Measurements from ENCODE around the gene CSNK1E. TPM values are rescaled to one million over a fixed set of nuclear protein-coding genes. Genes with fewer than 3 reads are reported as not detected.
A peak's percentile ranks its signal among the peaks of the same experiment; 100 is the strongest.
"Not testable (repeated sequence)": the region's sequence is repeated elsewhere in the genome, so short reads cannot be mapped to it uniquely, and the experiment has no call there.

Gene CSNK1E
- 62.5 and 101 TPM in 2 replicates for total RNA-seq

DNA sequence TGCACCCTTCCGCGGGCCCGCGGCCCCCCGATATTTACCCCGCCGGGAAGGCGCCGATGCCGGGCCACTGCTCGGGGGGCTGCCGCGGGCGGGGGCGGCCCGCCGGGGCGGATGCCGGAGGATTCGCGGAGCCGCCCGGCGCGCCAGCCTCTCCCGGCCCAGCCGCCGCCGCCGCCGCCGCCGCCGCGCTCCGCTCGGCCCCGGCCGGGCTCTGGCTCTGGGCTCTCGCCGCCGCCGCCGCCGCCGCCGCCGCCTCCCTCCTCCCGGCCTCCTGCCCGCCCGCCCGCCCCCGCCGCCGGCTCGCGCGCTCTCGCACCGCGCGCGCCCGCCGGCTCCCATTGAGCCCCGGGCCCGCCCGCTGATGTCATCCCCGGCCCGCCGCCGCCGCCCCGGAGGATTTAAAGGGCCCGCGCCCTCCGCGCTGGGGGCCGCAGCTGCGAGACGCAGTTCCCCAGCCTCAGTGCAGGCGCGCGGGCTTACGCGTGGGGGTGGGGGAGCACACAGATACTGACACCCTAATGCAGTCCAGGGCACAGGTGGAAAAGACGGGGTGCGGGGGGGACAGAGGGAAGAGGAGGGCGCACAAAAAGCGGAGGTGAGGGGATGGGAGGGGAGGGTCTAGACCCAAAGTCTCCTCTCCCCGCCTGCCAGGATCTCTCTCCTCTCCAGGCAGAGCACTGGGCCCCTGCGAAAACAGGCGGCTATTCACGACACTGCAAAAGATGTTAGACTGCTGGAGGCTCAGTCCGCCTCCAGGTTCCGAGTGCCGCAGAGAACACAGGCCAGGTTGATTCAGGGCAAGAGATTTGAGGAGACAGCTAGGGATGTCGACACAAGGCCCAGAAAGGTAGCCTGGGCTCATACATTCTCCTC is at the start of gene CSNK1E:
TSS of gene CSNK1E (minus strand) at position 312 of the 873 bp plus-strand sequence. CDS start 3,276 bp downstream, outside the sequence.
- DNase-seq (ENCODE audit: low read depth in 2 of 2), result peak; percentile 62 to 75

GRCh38 chr22:38365829-38366228 is 48.6 kb upstream of the CSNK1E start:
- DNase-seq (ENCODE audit: low read depth in 2 of 2), result not testable (repeated sequence)

- DNase-seq (ENCODE audit: low read depth in 2 of 2), result not testable (repeated sequence)
Observed at GRCh38 chr22:38365174-38365573, 47.9 kb upstream of the CSNK1E start.

- not testable (repeated sequence) for DNase-seq (ENCODE audit: low read depth in 2 of 2)
Observed at GRCh38 chr22:38360560-38360959, 43.3 kb upstream of the CSNK1E start.

DNA sequence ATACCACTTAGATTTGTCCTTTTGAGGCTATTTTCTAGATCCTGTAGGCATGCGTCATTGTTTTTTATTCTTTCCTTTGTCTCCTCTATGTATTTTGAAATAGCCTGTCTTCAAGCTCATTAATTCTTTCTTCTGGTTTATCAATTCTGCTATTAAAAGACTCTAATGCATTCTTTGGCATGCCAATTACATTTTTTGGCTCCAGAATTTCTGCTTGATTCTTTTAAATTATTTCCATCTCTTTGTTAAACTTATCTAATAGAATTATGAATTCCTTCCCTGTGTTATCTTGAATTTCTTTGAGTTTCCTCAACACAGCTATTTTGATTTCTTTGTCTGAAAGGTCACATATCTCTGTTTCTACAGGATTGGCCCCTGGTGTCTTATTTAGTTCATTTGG is 42.6 kb upstream of the CSNK1E start:
- not testable (repeated sequence) for DNase-seq (ENCODE audit: low read depth in 2 of 2)

GRCh38 chr22:38357971-38358370 is 40.7 kb upstream of the CSNK1E start:
- not testable (repeated sequence) for DNase-seq (ENCODE audit: low read depth in 2 of 2)

DNA sequence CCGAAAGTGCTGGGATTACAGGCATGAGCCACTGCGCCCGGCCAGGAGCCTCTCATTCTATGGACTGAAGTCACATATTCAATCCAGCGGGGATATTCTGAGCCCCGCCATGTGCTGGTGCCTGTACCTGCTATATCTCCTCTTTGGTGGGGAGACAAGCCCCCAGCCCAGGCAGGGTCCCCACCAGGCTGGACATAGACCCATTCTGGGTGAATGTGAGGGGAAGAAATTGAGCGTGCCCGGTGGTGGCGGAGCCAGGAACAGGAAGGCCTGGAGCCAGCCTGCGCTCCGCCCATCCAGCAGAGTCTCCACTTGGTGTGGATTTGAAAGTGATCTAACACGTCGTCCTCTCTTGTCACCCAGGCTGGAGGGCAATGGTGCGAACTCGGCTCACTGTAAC is 38.0 kb upstream of the CSNK1E start:
- no peak for DNase-seq (ENCODE audit: low read depth in 2 of 2)

GRCh38 chr22:38353701-38354100 is 36.5 kb upstream of the CSNK1E start:
- no peak for DNase-seq (ENCODE audit: low read depth in 2 of 2)

DNA sequence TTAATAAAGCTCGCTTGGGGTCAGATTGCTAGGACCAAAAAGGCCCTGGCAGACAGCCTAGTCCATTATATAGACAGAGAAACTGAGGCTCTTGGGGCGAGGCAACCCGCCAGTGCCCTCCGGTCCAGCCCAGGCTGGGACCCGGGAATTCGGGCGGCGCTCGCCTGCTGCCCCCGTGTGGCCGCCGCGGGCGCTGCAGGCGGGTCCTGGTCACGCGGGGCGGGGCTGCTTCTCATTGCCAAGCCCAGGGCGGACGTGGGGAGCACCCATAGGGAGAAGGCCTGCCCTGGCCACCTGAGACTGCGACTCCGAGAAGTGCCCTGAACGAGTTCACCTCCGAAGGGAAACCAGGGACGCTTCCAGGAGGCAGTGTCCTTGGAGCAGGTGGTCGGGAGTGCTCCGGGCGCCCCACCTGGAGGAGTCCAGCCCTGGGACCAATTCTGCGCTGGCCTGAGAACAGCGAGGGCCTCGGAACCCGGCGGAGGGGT is 36.0 kb upstream of the CSNK1E start:
- peak; percentile 50 to 60 for DNase-seq (ENCODE audit: low read depth in 2 of 2)

DNA sequence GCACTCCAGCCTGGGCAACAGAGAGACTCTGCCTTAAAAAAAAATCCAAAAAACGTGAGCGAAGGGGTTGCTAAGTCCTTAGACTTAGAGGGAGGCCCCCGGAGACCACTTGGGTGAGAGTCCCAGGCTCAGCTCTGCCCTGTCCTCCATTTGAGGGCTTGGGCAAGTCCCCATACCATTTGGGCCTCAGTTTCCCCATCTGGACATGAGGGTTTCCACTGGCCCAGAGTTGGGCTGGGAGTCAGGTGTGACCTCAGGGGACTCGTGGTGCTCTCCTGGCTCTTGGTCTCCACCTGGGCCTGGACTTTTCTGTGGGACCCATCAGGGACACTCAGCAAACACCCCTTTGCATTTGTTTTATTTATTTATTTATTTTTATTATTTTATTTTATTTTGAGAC is 35.2 kb upstream of the CSNK1E start:
- DNase-seq (ENCODE audit: low read depth in 2 of 2), result no peak

GRCh38 chr22:38350444-38351359 is 33.5 kb upstream of the CSNK1E start:
- no peak for DNase-seq (ENCODE audit: low read depth in 2 of 2)

DNA sequence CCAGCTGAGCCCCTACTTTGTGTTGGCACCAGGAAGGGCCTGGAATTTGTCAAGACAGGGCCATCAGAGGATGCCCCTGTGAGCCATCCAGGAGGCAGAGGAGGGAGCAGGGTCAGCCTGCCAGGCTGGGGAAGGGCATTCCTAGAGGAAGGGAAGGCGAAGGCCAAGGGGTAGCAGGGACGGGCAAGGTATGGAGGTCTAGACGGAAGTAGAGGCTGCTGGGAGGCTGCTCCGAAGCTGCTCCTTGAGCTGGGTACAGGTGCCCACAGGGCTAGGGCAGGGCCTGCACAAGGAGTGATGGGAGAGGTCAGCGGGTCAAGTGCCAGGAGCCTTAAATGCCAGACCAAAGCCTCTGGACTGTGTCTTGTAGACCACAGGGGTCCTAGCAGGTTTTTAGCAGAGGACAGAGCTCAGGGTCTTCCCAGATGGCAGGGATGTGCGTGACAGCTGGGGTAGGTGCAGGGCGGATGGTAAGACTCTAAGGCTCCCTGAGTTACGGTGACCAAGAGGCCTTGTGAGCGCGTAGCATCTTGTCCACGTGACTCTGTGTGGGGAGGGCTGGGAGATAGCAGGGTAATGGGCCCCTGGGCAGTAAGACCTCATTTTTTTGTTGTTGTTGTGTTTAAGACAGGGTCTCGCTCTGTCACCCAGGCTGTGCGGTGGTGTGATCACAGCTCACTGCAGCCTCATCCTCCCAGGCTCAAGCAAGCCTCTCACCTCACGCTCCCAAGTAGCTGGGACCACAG is 31.7 kb upstream of the CSNK1E start:
- no peak for DNase-seq (ENCODE audit: low read depth in 2 of 2)

GRCh38 chr22:38347944-38348750 is 30.9 kb upstream of the CSNK1E start:
- DNase-seq (ENCODE audit: low read depth in 2 of 2), result no peak

DNA sequence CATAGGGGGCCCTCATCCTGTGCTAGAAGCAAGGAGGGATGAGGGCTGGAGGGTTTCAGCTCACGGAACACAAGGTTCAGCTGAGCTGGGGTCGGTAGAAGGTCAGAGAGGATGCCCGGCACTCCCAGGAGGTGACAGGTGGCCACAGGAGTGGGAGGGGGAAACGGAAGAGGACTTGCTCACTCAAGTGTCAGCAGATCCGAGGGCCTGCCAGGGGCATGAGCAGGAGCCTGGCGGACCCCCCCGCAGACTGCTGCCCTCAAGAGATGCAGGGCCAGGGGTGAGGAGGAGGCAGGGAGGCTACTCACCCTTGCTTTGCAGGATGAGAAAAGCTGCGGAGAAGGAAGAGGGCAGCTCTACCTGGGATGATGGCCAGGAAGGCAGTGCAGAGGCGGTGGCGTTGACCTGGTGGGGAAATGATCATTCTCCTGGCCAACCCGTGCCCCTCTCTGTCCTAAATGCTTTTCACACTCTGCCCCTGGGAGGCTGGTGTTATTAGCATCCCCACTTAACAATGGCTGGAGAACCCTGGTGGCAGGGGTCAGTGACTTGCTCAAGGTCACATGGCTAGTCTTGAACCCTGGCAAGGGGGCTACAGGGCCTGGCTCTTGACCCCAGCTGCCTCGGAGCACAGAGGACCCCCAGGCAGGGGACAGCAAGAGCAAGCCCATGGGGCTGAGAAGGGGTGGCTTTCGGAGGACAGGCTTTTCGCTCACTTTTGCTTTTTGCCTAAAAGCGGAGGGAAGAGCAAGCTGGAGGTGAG is 30.1 kb upstream of the CSNK1E start:
- no peak for DNase-seq (ENCODE audit: low read depth in 2 of 2)

GRCh38 chr22:38346506-38346905 is 29.3 kb upstream of the CSNK1E start:
- DNase-seq (ENCODE audit: low read depth in 2 of 2), result no peak

DNA sequence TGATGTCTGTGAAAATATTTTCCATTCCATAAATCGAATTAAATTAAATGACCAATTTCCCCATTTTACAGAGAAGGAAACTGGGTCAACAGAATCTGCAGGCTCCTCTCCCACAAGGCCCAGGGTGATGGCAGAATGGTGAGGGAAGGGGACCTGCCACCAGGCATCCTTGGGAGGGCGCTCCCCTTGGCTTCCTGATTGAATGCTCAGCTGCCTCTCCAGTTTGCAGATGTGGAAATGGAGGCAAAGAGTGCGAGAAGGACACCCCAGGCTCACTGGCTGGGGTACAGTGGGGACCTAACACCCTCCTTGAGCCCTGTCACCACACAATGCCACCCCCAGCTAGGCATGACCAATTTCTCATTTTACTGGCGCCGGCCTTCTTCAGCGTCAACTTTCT is 28.5 kb upstream of the CSNK1E start:
- DNase-seq (ENCODE audit: low read depth in 2 of 2), result no peak

DNA sequence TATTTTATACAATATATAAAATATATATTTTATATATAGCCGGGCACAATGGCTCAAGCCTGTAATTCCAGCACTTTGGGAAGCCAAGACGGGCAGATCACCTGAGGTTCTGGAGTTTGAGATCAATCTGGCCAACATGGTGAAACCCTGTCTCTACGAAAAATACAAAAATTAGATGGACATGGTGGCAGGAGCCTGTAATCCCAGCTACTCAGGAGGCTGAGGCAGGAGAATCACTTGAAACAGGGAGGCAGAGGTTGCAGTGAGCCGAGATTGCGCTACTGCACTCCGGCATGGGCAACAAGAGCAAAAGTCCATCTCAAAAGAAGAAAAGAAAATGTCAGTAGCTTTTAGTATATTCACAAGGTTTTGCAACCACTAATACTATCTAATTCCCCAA is 22.7 kb upstream of the CSNK1E start:
- not testable (repeated sequence) for DNase-seq (ENCODE audit: low read depth in 2 of 2)

- DNase-seq (ENCODE audit: low read depth in 2 of 2), result no peak
Observed at GRCh38 chr22:38338772-38339379, 21.6 kb upstream of the CSNK1E start.

DNA sequence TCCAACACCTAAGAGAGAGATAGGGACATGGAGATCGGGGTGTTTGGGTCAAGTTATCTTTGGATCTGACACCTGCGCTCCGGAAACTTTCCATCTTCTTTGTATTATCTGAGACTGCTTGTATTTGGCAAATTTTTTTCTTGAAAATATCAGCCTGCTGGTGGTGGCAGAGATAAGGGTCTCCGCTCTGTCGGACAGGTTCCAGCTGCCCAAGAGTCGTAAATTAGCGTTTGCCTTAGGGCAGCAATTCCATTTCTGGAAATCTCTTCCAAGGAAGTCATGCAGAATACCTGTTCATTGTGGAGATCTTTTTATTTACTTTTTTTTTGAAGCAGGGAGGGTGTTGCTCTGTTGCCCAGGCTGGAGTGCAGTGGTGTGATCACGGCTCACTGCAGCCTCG is 19.5 kb upstream of the CSNK1E start:
- DNase-seq (ENCODE audit: low read depth in 2 of 2), result no peak
